AG10803 (cell line): ENCODE measurements around the gene STK39.

Source experiments
- DNase-seq: peaks from one replicate; pipeline ENCODE4 v3.0.0; 2010; ENCODE audit warnings: low read depth
- H3K4me3 ChIP-seq: 2 replicates; pipeline ENCODE4 v1.5.1; 2011; ENCODE audit warnings: mild to moderate bottlenecking, low read length, control low read depth
- TF ChIP-seq, protein P1 (sequence below): conservative IDR thresholded peaks from 2 replicates; pipeline ENCODE4 v1.5.1; 2011; ENCODE audit warnings: mild to moderate bottlenecking, low read length, control low read depth, inconsistent platforms

Gene STK39

DNA sequence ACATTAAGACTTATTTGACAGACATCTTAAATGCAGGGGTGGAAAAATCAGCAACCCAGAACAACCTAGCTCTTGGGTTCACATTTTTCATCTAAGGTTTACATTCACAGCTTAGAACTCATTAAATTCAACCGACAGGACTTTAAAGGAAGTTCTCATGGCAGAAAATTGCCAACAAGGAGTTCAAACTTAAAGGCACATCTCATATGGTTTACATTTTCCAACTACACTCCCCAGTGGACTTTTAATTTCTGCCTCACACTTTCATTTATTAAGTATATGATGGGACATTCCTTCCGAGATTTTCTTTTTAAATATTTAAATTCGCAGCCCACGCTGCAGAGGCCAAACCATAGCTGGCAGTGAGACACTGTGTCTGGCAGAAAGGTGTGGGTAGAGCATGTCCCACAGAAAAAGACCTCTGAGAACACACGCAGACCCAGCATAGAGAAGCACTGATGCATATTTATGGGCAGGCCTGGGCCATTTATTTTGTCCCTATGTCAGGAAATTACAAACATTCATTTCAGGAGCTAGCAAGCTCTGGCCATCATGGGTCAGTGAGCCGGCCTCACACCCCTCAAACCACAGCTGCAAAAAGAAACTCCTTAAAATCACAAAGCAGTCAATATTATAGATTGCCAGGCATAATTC, 46.3 kb downstream of the STK39 start:
- TF ChIP-seq, protein P1, sequence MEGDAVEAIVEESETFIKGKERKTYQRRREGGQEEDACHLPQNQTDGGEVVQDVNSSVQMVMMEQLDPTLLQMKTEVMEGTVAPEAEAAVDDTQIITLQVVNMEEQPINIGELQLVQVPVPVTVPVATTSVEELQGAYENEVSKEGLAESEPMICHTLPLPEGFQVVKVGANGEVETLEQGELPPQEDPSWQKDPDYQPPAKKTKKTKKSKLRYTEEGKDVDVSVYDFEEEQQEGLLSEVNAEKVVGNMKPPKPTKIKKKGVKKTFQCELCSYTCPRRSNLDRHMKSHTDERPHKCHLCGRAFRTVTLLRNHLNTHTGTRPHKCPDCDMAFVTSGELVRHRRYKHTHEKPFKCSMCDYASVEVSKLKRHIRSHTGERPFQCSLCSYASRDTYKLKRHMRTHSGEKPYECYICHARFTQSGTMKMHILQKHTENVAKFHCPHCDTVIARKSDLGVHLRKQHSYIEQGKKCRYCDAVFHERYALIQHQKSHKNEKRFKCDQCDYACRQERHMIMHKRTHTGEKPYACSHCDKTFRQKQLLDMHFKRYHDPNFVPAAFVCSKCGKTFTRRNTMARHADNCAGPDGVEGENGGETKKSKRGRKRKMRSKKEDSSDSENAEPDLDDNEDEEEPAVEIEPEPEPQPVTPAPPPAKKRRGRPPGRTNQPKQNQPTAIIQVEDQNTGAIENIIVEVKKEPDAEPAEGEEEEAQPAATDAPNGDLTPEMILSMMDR: no peak
- H3K4me3 ChIP-seq: no peak overlapping the region
- DNase-seq: no peak

DNA sequence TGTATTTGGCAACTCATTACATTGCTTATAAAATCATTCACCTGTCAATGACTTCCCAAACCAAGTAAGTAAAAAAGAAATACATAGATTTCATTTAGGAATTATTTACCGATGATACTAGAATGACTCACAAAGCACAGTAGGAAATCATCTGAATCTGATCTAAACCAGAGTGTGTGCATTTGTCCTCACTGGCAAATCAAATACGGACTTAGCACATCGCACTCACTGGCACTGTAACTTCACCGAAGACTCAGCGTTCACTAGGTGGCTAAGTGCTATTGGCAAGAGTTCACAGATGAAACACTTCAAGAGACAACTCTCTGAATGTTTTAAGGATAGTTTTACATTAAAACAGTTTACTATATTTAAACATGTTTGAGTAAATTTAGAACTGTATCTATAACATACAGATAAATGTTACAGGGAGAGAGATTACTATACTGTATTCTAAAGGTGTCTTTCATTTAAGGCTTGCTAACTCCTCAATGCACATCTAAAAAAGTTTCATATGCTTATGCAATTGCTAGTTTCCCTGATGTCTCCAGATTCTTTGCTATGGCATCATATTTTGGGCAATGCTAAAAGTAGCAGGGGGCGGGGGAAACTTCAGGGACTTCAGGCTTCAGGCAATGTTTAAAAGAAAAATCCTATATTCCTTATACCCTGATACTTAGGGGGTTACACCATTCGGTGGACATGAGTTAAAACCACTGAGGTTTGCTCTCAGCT, 48.8 kb downstream of the STK39 start:
- no peak overlapping the region for H3K4me3 ChIP-seq
- DNase-seq: peak; percentile 71

DNA sequence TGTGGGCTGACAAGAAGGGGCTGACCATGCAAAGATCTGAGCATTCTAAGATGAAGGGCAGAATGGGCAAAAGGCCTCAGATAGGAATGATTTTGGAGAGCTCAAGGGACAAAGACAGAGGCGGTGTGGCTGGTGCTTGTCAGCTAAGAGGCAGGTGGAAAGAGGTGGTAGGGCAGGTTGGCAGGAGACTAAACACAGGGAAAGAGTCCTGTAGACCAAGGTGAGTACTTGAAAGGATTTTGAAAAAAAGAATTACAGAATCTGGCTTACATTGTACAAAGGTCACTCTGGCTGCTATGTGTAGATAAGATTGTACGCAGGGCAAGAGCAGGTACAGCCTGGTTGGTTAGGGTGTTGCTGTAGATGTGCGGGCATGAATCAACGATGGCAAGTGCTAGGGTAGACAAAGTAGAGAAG, 50.6 kb downstream of the STK39 start:
- TF ChIP-seq, protein P1: no peak

More for the DNA sequence above, 48.8 kb downstream of the STK39 start:
- TF ChIP-seq, protein P1: no peak

DNA sequence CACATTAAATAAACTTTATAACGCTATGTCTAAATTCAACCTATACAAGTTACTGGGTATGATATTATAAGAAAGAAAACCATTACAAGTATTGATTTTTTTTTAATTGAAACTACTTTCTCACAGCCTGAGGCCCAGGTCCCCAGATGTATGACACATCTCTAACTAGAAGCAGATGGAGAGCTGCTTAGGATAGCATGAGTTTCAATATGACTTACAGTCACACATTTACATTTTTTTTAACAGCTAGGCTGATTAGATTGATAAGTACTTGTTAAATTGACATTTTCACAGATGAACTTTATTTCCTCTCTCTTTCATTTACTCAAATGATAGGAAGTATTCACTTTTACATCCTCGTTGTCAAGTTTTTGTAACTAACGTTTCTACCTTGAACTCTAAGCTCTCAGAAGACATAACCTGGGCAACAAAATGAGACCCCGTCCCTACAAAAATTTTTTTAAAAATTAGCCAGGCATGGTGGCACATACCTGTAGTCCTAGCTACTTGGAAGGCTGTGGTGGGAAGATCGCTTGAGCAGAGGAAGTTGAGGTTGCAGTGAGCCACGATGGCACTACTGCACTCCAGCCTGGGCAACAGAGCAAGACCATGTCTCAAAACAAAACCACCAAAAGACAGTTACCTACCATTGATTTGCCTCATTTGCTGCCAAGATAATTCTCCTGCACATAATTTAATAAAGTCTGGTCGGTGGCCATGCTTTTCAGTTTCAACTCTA, 52.4 kb downstream of the STK39 start:
- DNase-seq: peak; percentile 62
- H3K4me3 ChIP-seq: no peak overlapping the region
- TF ChIP-seq, protein P1: no peak

More for the DNA sequence above, 50.6 kb downstream of the STK39 start:
- no peak for DNase-seq
- H3K4me3 ChIP-seq: no peak overlapping the region

DNA sequence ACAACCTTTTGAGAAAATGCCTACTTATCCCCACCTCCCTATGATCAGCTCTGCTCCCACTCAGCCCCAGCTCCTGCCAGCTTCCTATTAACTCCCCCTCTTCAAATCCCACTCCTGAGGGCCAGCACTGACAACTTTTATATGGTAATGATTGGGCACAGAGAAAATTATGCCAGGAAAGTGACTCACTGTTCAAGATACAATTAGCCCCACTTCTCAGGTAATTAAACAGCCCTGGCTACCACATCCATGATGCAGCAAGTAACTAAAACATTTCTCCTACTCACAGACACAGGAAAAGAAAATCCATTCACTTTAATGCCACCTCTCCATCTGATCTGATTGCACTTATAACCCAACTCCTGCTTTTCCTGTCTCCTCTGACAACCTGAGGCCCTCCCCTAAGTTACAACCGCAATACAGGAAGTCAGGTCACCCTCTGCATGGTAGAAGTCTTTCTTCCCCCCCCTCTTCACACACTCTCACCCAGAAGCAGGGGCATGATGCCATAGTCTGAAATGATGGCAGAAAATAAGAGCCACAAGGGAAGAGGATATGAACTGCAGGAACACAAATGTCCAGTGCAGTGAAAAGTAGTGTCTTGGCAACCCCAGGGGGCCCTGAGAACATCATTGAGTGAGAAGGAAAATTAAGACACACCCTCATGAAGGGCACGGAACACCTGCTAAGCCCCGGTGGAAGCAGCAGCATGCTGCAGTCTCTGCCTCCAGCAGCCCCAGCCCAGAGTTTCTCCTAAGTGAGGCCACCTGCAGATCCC, 54.4 kb downstream of the STK39 start:
- H3K4me3 ChIP-seq: no peak overlapping the region
- peak; percentile 47 for DNase-seq
- TF ChIP-seq, protein P1: no peak

DNA sequence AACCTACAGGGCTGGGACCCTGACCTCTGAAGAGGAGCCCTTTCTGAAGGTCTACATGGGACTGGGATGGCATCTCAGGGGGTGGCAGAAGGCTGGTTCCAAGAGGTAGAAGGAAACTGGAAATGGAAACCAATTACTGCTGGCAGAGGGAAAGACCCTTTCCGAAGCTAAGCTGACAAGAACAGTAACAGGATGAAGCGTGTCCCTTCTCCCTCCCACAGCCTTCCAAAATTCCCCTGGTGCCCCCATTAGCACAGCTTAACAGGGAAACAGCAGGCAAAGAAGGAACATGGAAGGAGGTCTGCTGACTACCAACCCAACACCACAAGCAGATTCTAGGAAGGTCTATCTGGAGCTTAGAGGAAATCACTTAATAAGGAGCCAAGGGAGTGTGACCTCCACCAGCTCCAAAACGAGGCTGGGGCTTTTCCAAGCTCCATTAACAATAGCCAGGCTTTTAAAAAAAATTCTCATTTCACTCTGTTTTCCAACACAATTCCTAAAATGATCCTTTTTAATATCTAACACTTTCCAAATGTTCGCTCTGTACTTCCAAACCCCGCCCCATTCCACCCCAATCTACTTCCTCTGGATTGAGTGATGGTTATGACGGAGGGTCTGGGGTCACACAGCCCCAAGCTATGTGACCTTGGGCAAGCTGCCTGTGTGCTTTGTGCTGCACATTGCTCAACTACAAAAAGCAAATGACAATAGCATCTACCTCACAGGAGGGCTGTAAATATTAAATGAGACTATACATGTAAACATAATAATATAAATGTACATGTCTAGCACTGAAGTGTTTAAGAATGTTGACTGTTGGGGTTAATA, 55.2 kb downstream of the STK39 start:
- TF ChIP-seq, protein P1: no peak
- no peak for DNase-seq
- no peak overlapping the region for H3K4me3 ChIP-seq
